Activated naive CD4-positive, alpha-beta T cell treated with anti-CD3 and anti-CD28 coated beads, Interleukin-2, amount 50 U/mL, for 24 hours (primary cell): ENCODE measurements around the gene GPR61.
A peak's percentile ranks its signal among the peaks of the same experiment; 100 is the strongest.

ENCODE experiments used
- H3K27ac Mint-ChIP-seq: one replicate; pipeline ENCODE4 v1.8.0; 2021; ENCODE audit warnings: mild to moderate bottlenecking, mixed read lengths
- H3K27me3 Mint-ChIP-seq: one replicate; pipeline ENCODE4 v1.8.0; 2021; ENCODE audit warnings: mixed read lengths
- H3K36me3 Mint-ChIP-seq: one replicate; pipeline ENCODE4 v1.8.0; 2021; ENCODE audit warnings: mixed read lengths
- H3K4me1 Mint-ChIP-seq: one replicate; pipeline ENCODE4 v1.8.0; 2021; ENCODE audit warnings: mixed read lengths
- H3K4me3 Mint-ChIP-seq: one replicate; pipeline ENCODE4 v1.8.0; 2021; ENCODE audit warnings: mild to moderate bottlenecking, mixed read lengths
- H3K9me3 Mint-ChIP-seq: one replicate; pipeline ENCODE4 v1.8.0; 2021; ENCODE audit warnings: mixed read lengths

Gene GPR61

GRCh38 chr1:109539676-109540075 lies at the start of gene GPR61:
TSS of gene GPR61 (plus strand) at chr1:109539872. CDS start at chr1:109543023, 3,151 bp downstream.
- H3K27ac Mint-ChIP-seq: no peak within 1 kb of the TSS
- no peaks in the 10 kb centered on the region for H3K36me3 Mint-ChIP-seq
- no peaks in the 10 kb centered on the region for H3K27me3 Mint-ChIP-seq
- H3K4me3 Mint-ChIP-seq: no peak within 1 kb of the TSS
- no peaks in the 10 kb centered on the region for H3K9me3 Mint-ChIP-seq
- no peaks in the 10 kb centered on the region for H3K4me1 Mint-ChIP-seq

DNA sequence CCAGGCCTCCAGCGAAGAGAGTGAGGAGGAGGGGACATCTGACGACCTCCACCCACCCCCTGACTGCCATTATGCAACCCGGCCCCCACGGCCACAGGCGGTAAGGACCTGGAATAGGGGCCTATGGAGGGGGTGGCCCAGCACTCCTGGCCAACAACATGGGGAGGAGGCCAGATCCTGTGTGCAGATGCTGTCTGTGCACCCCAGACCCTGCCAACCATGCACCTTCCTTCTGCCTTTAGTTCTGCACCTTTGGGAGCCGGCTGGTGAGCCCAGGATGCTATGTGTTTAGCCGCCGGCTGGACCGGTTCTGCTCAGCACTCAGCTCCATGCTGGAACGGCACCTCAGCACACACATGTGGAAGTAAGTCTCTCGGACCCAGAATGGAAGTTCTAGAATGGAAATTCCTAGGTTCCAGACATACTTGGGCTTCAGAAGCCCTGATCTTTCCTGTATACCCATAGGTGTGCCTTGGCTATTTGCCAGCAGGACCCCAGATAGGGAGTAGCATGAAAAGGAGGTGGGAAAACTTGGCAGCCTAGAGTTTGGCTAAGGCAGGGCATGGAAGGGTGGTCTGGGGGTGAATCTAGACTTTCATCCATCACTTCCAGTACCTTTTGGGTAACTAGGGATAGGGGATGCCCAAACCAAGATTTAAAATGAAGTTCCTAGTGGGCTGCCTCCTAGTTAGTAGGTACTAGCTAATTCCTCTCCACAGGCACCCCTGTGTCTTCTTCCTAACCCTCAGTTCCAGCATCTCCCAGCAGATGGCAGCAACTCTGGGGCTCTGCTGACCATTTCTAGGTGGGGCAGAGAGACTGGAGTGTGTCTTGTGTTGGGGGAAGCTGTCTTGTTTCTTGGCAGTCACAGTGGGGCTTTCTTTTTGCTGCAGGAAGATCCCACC lies 49.4 kb upstream of the GPR61 start:
- H3K27ac Mint-ChIP-seq: no peak overlapping the region
- H3K36me3 Mint-ChIP-seq: peaks cover 2% of the 10 kb centered on the region

DNA sequence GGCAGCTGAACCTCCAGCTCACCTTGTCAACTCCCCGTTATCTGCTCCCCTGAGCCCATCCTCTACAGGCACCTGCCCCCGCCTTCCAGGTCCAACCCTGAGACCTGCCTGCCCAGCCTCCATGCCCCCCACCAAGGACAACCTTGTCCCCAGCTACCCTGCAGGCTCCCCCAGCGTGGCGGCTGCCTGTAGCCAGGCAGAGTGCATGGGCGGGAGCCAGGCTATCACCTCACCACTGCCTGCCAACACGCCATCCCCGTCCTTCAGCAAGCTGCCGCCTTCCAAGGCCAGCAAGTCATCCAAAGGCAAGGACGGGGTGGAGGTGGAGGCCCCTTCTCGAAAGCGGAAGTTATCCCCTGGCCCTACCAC lies 48.8 kb upstream of the GPR61 start:
- peaks cover 2% of the 10 kb centered on the region for H3K36me3 Mint-ChIP-seq
- peaks cover 32% of the 10 kb centered on the region for H3K4me1 Mint-ChIP-seq
- H3K4me3 Mint-ChIP-seq: no peak overlapping the region
- H3K27me3 Mint-ChIP-seq: no peaks in the 10 kb centered on the region
- H3K27ac Mint-ChIP-seq: no peak overlapping the region
- no peaks in the 10 kb centered on the region for H3K9me3 Mint-ChIP-seq

More for the DNA sequence above, 49.4 kb upstream of the GPR61 start:
- Mint-ChIP-seq H3K4me3 (no peak overlapping the region), H3K27me3 (no peaks in the 10 kb centered on the region), H3K9me3 (no peaks in the 10 kb centered on the region), H3K4me1 (peaks cover 29% of the 10 kb centered on the region)

GRCh38 chr1:109491372-109491771 lies 48.3 kb upstream of the GPR61 start:
- no peak overlapping the region for H3K27ac Mint-ChIP-seq

GRCh38 chr1:109492779-109493178 lies 46.9 kb upstream of the GPR61 start:
- Mint-ChIP-seq H3K9me3 (no peaks in the 10 kb centered on the region), H3K27me3 (no peaks in the 10 kb centered on the region), H3K4me1 (peaks cover 47% of the 10 kb centered on the region), H3K27ac (peak overlapping the region; percentile 46), H3K36me3 (peaks cover 2% of the 10 kb centered on the region), H3K4me3 (peak overlapping the region; percentile 30)

More at GRCh38 chr1:109491372-109491771, 48.3 kb upstream of the GPR61 start:
- no peaks in the 10 kb centered on the region for H3K27me3 Mint-ChIP-seq
- H3K36me3 Mint-ChIP-seq: peaks cover 2% of the 10 kb centered on the region
- peaks cover 36% of the 10 kb centered on the region for H3K4me1 Mint-ChIP-seq
- no peak overlapping the region for H3K4me3 Mint-ChIP-seq
- H3K9me3 Mint-ChIP-seq: no peaks in the 10 kb centered on the region

GRCh38 chr1:109493227-109493626 lies 46.4 kb upstream of the GPR61 start:
- Mint-ChIP-seq H3K9me3 (no peaks in the 10 kb centered on the region), H3K4me3 (peak overlapping the region; percentile 93), H3K27me3 (no peaks in the 10 kb centered on the region), H3K36me3 (peaks cover 2% of the 10 kb centered on the region), H3K4me1 (peaks cover 49% of the 10 kb centered on the region), H3K27ac (no peak overlapping the region)

GRCh38 chr1:109493805-109494539 lies 45.7 kb upstream of the GPR61 start, which contains the start of gene CYB561D1:
TSS of gene CYB561D1 (plus strand) at chr1:109494094. CDS start at chr1:109494140, 46 bp downstream.
- Mint-ChIP-seq H3K4me1 (peaks cover 56% of the 10 kb centered on the region), H3K9me3 (no peaks in the 10 kb centered on the region), H3K4me3 (peak within 1 kb of the TSS; percentile 93), H3K27ac (peak within 1 kb of the TSS; percentile 84), H3K27me3 (no peaks in the 10 kb centered on the region), H3K36me3 (peaks cover 2% of the 10 kb centered on the region)

DNA sequence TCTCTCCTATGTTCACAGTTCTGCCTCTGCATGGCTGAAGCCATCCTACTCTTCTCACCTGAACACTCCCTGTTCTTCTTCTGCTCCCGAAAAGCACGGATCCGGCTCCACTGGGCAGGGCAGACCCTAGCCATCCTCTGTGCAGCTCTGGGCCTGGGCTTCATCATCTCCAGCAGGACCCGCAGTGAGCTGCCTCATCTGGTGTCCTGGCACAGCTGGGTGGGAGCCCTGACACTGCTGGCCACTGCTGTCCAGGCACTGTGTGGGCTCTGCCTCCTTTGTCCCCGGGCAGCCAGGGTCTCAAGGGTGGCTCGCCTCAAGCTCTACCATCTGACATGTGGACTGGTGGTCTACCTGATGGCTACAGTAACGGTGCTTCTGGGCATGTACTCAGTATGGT lies 43.9 kb upstream of the GPR61 start:
- peaks cover 69% of the 10 kb centered on the region for H3K4me1 Mint-ChIP-seq
- peak overlapping the region; percentile 82 for H3K27ac Mint-ChIP-seq
- no peaks in the 10 kb centered on the region for H3K9me3 Mint-ChIP-seq
- H3K4me3 Mint-ChIP-seq: peak overlapping the region; percentile 93
- H3K36me3 Mint-ChIP-seq: peaks cover 2% of the 10 kb centered on the region
- H3K27me3 Mint-ChIP-seq: no peaks in the 10 kb centered on the region

DNA sequence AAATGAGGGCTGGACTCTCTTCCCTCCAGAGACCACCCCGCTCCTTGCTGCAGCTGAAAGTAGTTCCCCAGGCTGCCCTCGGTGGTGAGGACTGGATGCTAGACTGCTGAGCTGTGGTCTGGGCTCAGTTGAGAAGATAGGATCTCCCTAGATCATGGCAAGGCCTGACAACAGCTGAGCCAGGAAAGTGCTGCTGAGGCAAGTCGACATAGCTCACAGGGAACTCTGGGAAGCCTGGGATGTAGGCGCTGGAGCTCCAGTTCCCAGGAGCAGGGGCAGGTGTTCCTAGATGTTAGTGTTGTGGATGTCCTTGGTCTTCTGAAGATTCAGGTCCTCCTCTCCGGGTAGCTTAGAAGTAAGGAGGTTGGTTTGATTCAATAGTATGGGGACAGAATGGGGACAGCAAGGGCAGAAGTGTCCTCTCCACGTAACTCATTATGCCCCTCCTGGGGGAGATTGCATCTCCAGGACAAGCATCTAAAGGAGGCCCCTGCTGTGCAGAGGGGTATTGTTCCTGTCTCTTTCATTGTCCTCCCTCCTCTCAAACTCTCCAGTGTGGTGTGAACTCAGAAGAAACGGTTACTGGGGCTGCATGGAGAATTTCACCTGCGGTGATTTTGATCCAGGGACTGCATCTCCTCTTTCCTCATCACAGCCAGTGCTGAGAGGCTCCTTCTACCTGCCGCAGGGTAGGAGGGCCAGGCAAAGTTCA lies 42.1 kb upstream of the GPR61 start:
- no peak overlapping the region for H3K27ac Mint-ChIP-seq
- no peaks in the 10 kb centered on the region for H3K9me3 Mint-ChIP-seq
- H3K36me3 Mint-ChIP-seq: peaks cover 2% of the 10 kb centered on the region
- peak overlapping the region; percentile 52 for H3K4me3 Mint-ChIP-seq
- H3K27me3 Mint-ChIP-seq: no peaks in the 10 kb centered on the region
- peaks cover 87% of the 10 kb centered on the region for H3K4me1 Mint-ChIP-seq

GRCh38 chr1:109498161-109498801 lies 41.4 kb upstream of the GPR61 start:
- peak overlapping the region; percentile 52 for H3K4me3 Mint-ChIP-seq
- H3K27ac Mint-ChIP-seq: no peak overlapping the region
- peaks cover 2% of the 10 kb centered on the region for H3K36me3 Mint-ChIP-seq
- peaks cover 90% of the 10 kb centered on the region for H3K4me1 Mint-ChIP-seq
- no peaks in the 10 kb centered on the region for H3K27me3 Mint-ChIP-seq
- H3K9me3 Mint-ChIP-seq: no peaks in the 10 kb centered on the region

- H3K4me1 Mint-ChIP-seq: peaks cover 95% of the 10 kb centered on the region
- no peaks in the 10 kb centered on the region for H3K9me3 Mint-ChIP-seq
- no peaks in the 10 kb centered on the region for H3K27me3 Mint-ChIP-seq
- H3K27ac Mint-ChIP-seq: peak overlapping the region; percentile 30
- H3K36me3 Mint-ChIP-seq: peaks cover 2% of the 10 kb centered on the region
- H3K4me3 Mint-ChIP-seq: peak overlapping the region; percentile 55
These were observed 40.6 kb upstream of the GPR61 start for GRCh38 chr1:109499081-109499480.

- H3K27ac Mint-ChIP-seq: peak overlapping the region; percentile 79
- peak overlapping the region; percentile 55 for H3K4me3 Mint-ChIP-seq
- H3K9me3 Mint-ChIP-seq: no peaks in the 10 kb centered on the region
- H3K4me1 Mint-ChIP-seq: peaks cover 95% of the 10 kb centered on the region
- H3K36me3 Mint-ChIP-seq: no peaks in the 10 kb centered on the region
- H3K27me3 Mint-ChIP-seq: no peaks in the 10 kb centered on the region
These were observed 39.8 kb upstream of the GPR61 start for GRCh38 chr1:109499661-109500536.

- H3K27me3 Mint-ChIP-seq: no peaks in the 10 kb centered on the region
- H3K4me1 Mint-ChIP-seq: peaks cover 95% of the 10 kb centered on the region
- H3K36me3 Mint-ChIP-seq: no peaks in the 10 kb centered on the region
- H3K27ac Mint-ChIP-seq: no peak overlapping the region
- no peak overlapping the region for H3K4me3 Mint-ChIP-seq
- no peaks in the 10 kb centered on the region for H3K9me3 Mint-ChIP-seq
These were observed 38.7 kb upstream of the GPR61 start for GRCh38 chr1:109500941-109501381.

GRCh38 chr1:109501644-109502363 lies 37.9 kb upstream of the GPR61 start:
- no peaks in the 10 kb centered on the region for H3K27me3 Mint-ChIP-seq
- peaks cover 3% of the 10 kb centered on the region for H3K36me3 Mint-ChIP-seq
- no peak overlapping the region for H3K27ac Mint-ChIP-seq
- H3K9me3 Mint-ChIP-seq: no peaks in the 10 kb centered on the region
- H3K4me1 Mint-ChIP-seq: peaks cover 90% of the 10 kb centered on the region
- H3K4me3 Mint-ChIP-seq: peak overlapping the region; percentile 80
